Mucosa of stomach (tissue), 1 donor: Measurements from ENCODE around the gene CUL7.
"Not testable (repeated sequence)": the region's sequence is repeated elsewhere in the genome, so short reads cannot be mapped to it uniquely, and the experiment has no call there.

Experiments used
- H3K27me3 ChIP-seq: one replicate; pipeline ENCODE4 v1.7.0; 2013; ENCODE audit warnings: mild to moderate bottlenecking, low read length; ENCODE audit not compliant: control insufficient read depth, insufficient read depth
- H3K36me3 ChIP-seq: one replicate; pipeline ENCODE4 v1.7.0; 2013; ENCODE audit warnings: low read length; ENCODE audit not compliant: control insufficient read depth, insufficient read depth
- H3K4me1 ChIP-seq: one replicate; pipeline ENCODE4 v1.7.0; 2013; ENCODE audit warnings: mild to moderate bottlenecking, low read length; ENCODE audit not compliant: control insufficient read depth, insufficient read depth
- H3K4me3 ChIP-seq: one replicate; pipeline ENCODE4 v1.7.0; 2013; ENCODE audit warnings: low read length
- H3K9ac ChIP-seq: one replicate; pipeline ENCODE4 v1.7.0; 2013; ENCODE audit warnings: mild to moderate bottlenecking, low read length, moderate library complexity
- H3K9me3 ChIP-seq: one replicate; pipeline ENCODE4 v1.7.0; 2013; ENCODE audit warnings: mild to moderate bottlenecking, low read length, moderate library complexity; ENCODE audit not compliant: control insufficient read depth
- donor health status: Pancreatic carcinoma.

CUL7 gene

DNA sequence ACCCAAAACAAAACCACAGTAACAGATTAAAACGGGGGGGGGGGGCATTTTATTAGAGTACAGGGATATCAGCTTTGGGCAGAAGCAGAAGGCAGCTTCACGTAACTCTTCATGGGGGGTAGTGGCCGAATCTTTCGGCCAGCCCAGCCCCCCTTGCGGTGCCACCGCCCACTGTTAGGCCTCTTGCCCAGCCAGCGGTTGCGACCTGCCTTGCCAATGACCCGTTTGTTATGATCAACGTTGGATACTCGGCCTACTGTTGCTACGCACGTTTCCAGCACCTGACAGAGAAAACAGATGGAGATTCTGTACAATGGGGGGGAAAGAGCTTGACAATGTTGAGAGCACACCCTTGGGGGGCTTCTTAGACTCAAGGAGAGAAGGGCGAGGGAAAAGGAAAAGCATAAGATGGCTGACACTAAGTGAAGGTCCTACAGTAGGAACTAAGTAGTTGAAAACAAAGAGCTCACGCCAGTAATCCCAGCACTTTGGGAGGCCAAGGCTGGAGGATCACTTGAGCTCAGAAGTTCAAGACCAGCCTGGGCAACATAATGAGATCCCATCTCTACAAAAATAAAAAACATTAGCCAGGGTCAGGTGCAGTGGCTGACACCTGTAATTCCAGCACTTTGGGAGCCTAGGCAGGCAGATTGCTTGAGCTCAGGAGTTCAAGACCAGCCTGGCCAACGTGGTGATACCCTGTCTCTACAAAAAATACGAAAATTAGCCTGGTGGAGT, 724 bp upstream of the CUL7 start:
- peak overlapping the region; percentile 93 for H3K9ac ChIP-seq

DNA sequence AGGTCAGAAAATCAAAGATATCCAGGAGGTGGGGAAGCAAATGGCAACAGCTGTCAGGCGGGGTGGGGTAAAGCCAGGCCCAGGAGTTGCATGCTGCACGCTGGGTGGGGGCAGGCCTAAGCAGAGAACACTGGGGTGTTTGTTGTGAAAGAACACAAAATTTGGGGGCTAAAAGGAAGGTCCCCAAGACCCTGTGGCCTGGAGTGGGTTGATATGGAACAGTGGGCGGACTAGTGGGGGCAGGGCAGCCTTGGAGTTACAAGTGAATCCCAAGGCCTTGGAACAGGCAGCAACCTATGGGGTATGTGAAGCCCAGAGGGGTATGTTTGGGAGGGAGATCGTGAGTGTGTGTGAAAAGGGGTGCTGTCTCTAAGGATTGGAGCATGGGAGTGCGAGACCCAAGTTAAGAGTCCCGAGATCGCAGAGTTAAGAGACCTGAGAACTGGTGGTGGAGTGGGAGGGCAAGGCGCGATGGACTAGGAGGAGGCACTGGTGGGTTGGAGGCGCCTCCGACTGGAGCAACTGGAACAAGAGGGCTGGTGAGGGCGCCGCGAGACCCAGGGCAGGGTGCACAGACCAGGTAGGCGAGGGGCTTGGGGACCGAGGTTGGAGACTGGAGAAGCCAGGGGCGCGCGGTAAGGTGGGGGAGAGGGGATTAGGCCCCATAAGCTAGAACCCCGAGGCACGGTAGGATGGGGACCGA, 658 bp downstream of the CUL7 start:
- Histone ChIP-seq H3K4me1 (peaks cover 24% of the 10 kb centered on the region), H3K9ac (peak overlapping the region; percentile 93), H3K36me3 (peaks cover 6% of the 10 kb centered on the region), H3K27me3 (no peaks in the 10 kb centered on the region), H3K4me3 (peak overlapping the region; percentile 66), H3K9me3 (no peaks in the 10 kb centered on the region)

More for the DNA sequence above, 724 bp upstream of the CUL7 start:
- H3K36me3 ChIP-seq = peaks cover 6% of the 10 kb centered on the region
- no peaks in the 10 kb centered on the region for H3K9me3 ChIP-seq
- peak overlapping the region; percentile 66 for H3K4me3 ChIP-seq
- H3K4me1 ChIP-seq = peaks cover 32% of the 10 kb centered on the region
- no peaks in the 10 kb centered on the region for H3K27me3 ChIP-seq

DNA sequence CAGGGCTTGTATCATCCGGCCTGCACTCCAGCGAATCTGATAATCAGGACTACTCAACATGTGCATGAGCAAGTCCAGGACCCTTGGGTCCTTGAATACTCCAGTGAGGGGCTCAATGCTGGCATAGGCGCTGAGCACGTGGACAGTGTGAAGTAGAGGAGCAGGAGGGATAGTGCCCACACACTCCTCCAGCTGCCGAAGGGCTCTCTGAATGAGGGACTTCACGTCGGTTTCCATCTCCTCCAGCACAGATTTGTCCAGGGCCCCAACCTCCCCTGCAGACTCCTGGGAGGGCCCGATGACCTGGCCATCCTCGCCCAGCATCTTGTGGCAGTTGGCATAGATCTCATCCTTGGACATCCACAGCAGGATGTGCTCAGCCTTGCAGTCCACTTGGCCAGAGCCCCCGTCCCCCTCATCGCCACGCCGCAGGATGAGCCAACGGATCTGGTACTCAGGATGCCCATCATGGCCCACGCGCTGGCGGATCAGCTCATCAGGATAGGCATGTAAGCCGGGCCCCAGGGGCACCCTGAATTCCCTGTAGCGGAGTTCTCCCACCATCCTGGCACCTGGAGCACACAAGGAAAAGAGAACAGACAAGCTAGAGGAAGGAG, 1.3 kb downstream of the CUL7 start:
- H3K36me3 ChIP-seq = peaks cover 6% of the 10 kb centered on the region
- no peaks in the 10 kb centered on the region for H3K27me3 ChIP-seq
- H3K9ac ChIP-seq = peak overlapping the region; percentile 93
- peak overlapping the region; percentile 66 for H3K4me3 ChIP-seq
- H3K9me3 ChIP-seq = no peaks in the 10 kb centered on the region
- H3K4me1 ChIP-seq = peaks cover 23% of the 10 kb centered on the region

DNA sequence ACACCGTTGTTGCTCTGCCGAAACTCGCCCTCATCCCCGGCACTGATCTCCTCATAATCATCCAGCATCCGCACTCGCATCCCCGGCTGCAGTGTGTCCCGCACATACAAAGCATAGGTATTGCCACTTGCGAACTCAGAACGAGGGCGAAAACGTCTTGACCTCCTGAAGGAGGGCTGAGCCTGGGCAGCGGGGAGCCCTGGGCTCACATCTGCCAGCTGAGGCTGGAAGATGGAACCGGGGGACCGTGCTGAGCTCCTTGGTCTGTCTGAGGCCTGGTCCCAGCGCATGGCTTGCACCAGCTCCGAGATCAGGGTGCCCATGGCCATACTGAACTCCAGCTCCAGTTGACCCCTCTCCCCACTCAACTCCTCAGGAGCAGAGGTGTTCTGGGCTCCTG, 2.7 kb downstream of the CUL7 start:
- Histone ChIP-seq H3K4me1 (peaks cover 23% of the 10 kb centered on the region), H3K9ac (no peak overlapping the region), H3K9me3 (no peaks in the 10 kb centered on the region), H3K27me3 (no peaks in the 10 kb centered on the region), H3K4me3 (no peak overlapping the region), H3K36me3 (peaks cover 8% of the 10 kb centered on the region)

- H3K9me3 ChIP-seq = no peaks in the 10 kb centered on the region
- no peak overlapping the region for H3K9ac ChIP-seq
- peaks cover 10% of the 10 kb centered on the region for H3K4me1 ChIP-seq
- H3K27me3 ChIP-seq = no peaks in the 10 kb centered on the region
- H3K36me3 ChIP-seq = peaks cover 14% of the 10 kb centered on the region
- no peak overlapping the region for H3K4me3 ChIP-seq
These were observed 5.7 kb downstream of the CUL7 start for GRCh38 chr6:43047998-43048397.

DNA sequence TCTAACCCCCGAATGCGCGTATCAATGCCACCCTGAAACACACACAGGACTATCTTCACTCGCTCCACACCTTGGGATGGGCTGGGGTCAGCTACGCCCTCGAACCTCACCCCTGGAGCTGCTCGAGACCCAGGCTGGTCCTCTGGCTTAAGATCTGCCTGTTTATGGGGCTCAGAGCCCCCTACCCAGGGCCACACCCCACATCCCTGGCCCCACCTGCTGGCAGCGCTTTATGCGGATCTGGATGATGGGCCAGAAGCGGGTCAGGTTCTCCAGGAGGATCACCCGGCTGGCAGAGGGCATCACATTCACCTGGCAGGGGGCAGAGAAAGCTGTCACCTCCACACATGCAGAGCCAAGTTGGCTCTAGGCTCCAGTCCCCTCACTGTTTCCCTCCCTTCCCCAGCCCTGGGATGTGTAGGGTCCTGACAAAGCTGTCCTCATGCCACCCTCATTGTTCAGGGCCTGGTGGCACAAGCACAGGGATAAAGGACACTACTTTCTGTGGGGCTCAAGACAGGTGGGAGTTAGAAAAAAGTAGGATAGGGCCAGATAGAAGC, 8.2 kb downstream of the CUL7 start:
- H3K27me3 ChIP-seq = no peaks in the 10 kb centered on the region
- H3K4me1 ChIP-seq = no peaks in the 10 kb centered on the region
- no peak overlapping the region for H3K9ac ChIP-seq
- H3K4me3 ChIP-seq = no peak overlapping the region
- no peaks in the 10 kb centered on the region for H3K9me3 ChIP-seq
- peaks cover 22% of the 10 kb centered on the region for H3K36me3 ChIP-seq

GRCh38 chr6:43043310-43043709, 10.3 kb downstream of the CUL7 start:
- Histone ChIP-seq H3K36me3 (peaks cover 28% of the 10 kb centered on the region), H3K9ac (no peak overlapping the region), H3K4me1 (no peaks in the 10 kb centered on the region), H3K27me3 (no peaks in the 10 kb centered on the region), H3K4me3 (no peak overlapping the region), H3K9me3 (no peaks in the 10 kb centered on the region)

GRCh38 chr6:43041475-43041874, 12.2 kb downstream of the CUL7 start:
- not testable (repeated sequence) for H3K4me3 ChIP-seq, H3K4me1 ChIP-seq, H3K9ac ChIP-seq, H3K27me3 ChIP-seq, H3K9me3 ChIP-seq
- H3K36me3 ChIP-seq = peaks cover 31% of the 10 kb centered on the region

DNA sequence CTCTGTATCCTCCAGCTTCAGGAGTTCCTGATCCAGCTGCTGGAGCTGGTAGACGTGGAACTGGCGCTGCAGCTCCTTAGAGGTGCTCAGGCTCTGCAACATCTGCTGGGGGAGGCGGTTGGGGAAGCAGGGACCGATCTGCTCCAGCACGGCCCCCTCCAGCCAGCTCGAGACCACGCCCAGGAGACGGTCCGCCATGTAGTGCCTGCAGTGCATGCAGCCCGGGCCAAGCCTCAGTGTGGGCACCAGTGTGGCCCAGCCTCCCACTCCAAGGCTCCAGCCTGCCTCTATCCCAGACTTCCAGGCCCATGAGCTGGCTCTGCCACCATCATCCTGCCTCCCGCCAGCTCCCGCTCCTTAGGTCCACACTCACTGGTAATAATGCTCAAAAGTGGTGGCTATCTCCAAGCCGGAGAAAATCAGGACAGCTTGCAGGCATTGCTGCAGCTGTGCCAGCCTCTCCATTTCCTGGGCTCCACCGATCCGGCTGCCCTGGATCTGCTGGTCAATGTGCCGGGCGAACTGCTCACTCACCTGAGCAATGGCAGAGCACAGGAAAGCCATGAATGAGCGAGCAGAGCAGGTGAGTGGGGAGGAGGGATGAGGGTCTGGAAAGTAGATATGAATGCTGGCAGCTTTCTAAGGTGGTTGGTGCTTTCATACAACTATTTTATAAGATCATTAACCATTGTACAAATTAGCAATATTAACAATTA, 13.0 kb downstream of the CUL7 start:
- H3K27me3 ChIP-seq = no peaks in the 10 kb centered on the region
- H3K36me3 ChIP-seq = peaks cover 24% of the 10 kb centered on the region
- no peak overlapping the region for H3K9ac ChIP-seq
- H3K4me1 ChIP-seq = no peaks in the 10 kb centered on the region
- H3K4me3 ChIP-seq = no peak overlapping the region
- H3K9me3 ChIP-seq = no peaks in the 10 kb centered on the region

- Histone ChIP-seq H3K36me3 (peaks cover 22% of the 10 kb centered on the region), H3K9me3 (no peaks in the 10 kb centered on the region), H3K4me1 (no peaks in the 10 kb centered on the region), H3K27me3 (no peaks in the 10 kb centered on the region), H3K9ac (no peak overlapping the region), H3K4me3 (no peak overlapping the region)
These were observed 14.9 kb downstream of the CUL7 start for GRCh38 chr6:43038727-43039126.

GRCh38 chr6:43037706-43038105, 15.9 kb downstream of the CUL7 start:
- Histone ChIP-seq H3K9me3 (no peaks in the 10 kb centered on the region), H3K9ac (no peak overlapping the region), H3K4me1 (no peaks in the 10 kb centered on the region), H3K27me3 (no peaks in the 10 kb centered on the region), H3K4me3 (no peak overlapping the region), H3K36me3 (peaks cover 16% of the 10 kb centered on the region)
